ENCODE data around the gene EPB41.

Gene EPB41

DNA sequence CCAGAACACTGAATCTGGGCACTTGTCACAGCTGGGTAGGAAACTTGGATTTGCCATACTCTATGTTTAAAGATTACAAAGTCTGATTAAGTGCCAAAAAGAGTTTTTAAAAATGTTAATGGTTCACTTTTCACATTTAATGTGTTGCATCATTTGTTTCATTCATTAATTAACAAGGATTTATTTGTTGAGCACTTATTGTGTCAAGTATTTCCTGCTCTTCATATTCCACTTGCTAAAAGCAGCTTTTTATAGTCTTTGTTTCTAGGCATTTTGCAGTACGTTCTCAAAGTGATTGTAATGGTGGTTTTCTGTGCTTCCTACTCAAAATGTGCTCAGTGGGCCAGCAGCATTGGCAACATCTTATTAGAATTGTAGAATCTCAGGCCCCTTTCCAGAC, 68.7 kb downstream of the EPB41 start:
- in situ Hi-C loops (cut with MboI; ENCODE audit: low sequenced_read_pairs, unreplicated experiment): no loop called here
- no peak for TF ChIP-seq CTCF (IDR thresholded peaks at IDR 0.05; ENCODE audit: borderline replicate concordance, control extremely low read depth, extremely low read depth, insufficient read depth, missing control alignments)
- DNase-seq (ENCODE audit: low spot score): no peak

DNA sequence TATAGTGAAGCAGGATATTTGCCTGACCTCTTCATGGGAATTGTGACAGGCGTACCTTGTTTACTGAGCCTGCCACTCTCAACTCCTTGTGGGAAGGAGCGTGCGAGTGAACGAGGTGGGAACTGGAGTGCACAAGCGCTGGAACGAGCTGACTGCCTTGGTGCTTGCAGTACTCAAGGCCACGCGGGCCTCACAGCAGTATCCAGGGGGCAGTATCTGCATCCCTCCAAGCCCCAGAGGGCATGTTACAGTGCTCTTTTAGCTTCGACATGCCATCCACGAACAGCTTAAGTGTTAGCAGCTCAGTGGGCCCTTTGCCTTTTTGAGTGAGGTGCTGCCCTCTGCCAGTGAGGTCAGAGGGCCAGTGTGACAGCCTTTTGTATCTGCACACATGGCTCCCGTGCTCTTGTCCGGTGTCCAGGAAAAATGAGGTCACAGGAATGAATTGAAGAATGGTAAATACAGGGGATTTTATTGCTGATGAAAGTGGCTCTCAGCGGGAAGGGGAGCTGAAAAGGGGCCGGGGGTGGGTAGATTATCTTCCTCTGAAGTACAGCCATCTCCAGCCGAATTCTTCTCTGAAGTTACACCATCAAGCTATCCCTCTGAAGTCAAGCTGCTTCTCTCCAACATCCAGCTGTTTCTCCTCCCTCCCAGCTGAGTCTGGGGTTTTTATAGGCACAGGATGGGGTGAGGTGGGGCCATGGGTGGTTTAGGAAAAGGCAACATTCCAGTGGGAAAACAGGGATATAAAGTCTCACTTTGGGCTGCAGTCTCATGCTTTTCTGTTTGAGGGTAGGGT, 69.3 kb downstream of the EPB41 start:
- TF ChIP-seq CTCF (IDR thresholded peaks at IDR 0.05; ENCODE audit: borderline replicate concordance, control extremely low read depth, extremely low read depth, insufficient read depth, missing control alignments): no peak
- no peak for DNase-seq (ENCODE audit: low spot score)
- in situ Hi-C loops (cut with MboI; ENCODE audit: low sequenced_read_pairs, unreplicated experiment): no loop called here

- TF ChIP-seq CTCF (IDR thresholded peaks at IDR 0.05; ENCODE audit: borderline replicate concordance, control extremely low read depth, extremely low read depth, insufficient read depth, missing control alignments): no peak
- in situ Hi-C loops (cut with MboI; ENCODE audit: low sequenced_read_pairs, unreplicated experiment): no loop called here
- DNase-seq (ENCODE audit: low spot score): no peak
Measured at GRCh38 chr1:28984311-28984684, 69.9 kb downstream of the EPB41 start.

DNA sequence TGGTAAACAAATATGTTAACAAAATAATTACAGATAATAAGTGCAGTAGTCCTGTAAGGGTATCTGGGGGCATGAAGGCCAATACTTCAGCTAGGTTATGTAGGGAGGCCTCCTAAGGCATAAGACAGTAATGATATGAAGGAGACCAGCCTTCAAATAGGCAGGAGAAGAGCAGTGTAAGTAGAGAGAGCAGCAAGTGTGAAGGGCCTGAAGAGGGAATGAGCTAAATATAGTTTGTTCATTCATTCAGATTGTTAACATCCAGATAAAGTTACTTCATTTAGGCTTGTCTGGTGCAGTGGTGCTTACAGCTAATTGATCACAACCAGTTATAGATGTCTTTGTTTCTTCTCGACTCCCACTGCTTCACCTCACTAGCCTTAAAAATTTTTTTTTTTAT, 71.1 kb downstream of the EPB41 start:
- TF ChIP-seq CTCF (IDR thresholded peaks at IDR 0.05; ENCODE audit: borderline replicate concordance, control extremely low read depth, extremely low read depth, insufficient read depth, missing control alignments): no peak
- in situ Hi-C loops (cut with MboI; ENCODE audit: low sequenced_read_pairs, unreplicated experiment): no loop called here
- DNase-seq (ENCODE audit: low spot score): no peak

GRCh38 chr1:28986306-28986910, 72.0 kb downstream of the EPB41 start:
- TF ChIP-seq CTCF (IDR thresholded peaks at IDR 0.05; ENCODE audit: borderline replicate concordance, control extremely low read depth, extremely low read depth, insufficient read depth, missing control alignments): no peak
- DNase-seq (ENCODE audit: low spot score): peak; percentile 34
- in situ Hi-C loops (cut with MboI; ENCODE audit: low sequenced_read_pairs, unreplicated experiment): no loop called here

GRCh38 chr1:29002792-29003191, 88.4 kb downstream of the EPB41 start:
- in situ Hi-C loops (cut with MboI; ENCODE audit: low sequenced_read_pairs, unreplicated experiment): no loop called here
- TF ChIP-seq CTCF (IDR thresholded peaks at IDR 0.05; ENCODE audit: borderline replicate concordance, control extremely low read depth, extremely low read depth, insufficient read depth, missing control alignments): no peak
- DNase-seq (ENCODE audit: low spot score): no peak

All from GM13976 (cell line).